DMS79 treated with DMSO at 0.1 percent for 48 hours (cell line): ENCODE results near the gene LRRC4C.

Source experiments
- DNase-seq: peaks from one replicate; lab custom pipeline; 2025; lab: John Stamatoyannopoulos, UW

Gene LRRC4C

DNA sequence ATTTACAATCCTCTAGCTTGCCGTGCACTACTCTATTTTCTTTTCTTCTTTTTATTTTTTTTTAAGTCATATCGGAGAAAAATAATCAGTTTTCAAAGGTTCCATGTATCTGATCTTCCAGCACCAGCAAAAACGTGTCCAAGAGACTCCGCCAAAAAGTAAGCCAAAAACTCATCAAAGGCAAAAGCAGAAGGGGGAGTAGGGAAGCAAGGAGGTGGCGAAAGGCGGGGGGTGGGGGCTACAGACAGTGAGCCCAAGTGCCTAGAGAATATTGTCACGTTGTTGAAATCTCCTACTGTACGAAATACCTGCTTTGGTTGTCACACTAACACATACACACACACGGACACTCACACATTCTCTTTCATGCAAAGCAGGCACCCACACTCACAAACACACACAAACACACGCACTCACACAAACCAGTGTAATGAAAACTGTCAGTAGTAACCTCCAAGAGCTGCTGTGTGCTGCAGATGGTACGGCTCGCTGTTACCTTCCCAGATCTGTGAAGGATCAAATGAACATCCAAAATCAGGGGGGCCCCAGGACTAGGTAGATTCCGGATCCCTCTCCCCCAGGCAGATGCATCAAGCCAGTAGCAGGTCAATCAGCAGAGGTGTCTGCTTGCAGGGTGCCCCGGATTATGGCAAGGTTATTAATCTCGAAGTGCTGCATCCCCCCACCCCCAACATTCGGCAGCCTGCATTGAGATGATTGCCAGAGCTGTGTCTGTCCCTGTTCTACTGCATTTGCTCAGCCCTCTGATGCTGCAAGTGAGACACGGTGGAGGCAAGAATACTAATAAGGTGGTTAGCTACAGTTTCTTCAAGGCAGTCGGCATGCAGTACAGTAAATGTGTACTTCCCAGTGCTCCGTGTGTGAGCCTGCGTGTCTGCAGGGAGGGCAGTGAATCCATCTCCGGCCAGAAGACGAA, at the start of gene LRRC4C:
TSS of gene LRRC4C (minus strand) at position 188 of the 937 bp plus-strand sequence.
- DNase-seq = no peak

- no peak for DNase-seq
These were observed 48.7 kb upstream of the LRRC4C start for GRCh38 chr11:41508121-41508520.

- DNase-seq = no peak
These were observed 40.0 kb upstream of the LRRC4C start for GRCh38 chr11:41499429-41499828.

- no peak for DNase-seq
These were observed 39.3 kb upstream of the LRRC4C start for GRCh38 chr11:41498726-41499125.

DNA sequence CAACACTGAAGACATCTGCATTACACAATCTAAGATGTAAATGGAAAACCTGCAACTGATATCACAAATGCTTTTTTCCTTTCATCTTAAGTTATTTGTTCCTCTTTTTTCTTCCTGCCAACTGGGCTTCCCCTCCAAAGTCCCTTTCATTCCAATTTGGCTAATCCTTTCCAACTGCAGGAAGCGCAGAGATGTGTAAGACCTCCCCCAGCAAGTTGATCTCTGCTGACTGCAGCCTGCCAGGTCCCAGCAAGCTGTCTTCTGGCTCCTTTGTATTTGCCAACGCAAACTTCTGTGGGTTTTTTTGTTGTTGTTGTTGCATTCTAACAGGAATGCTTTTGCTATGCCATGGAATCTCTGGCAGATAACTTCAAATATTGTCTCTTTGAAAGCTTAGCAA, 38.5 kb upstream of the LRRC4C start:
- no peak for DNase-seq

- no peak for DNase-seq
These were observed 35.3 kb upstream of the LRRC4C start for GRCh38 chr11:41494716-41495115.

- no peak for DNase-seq
These were observed 27.0 kb upstream of the LRRC4C start for GRCh38 chr11:41486424-41486823.

- DNase-seq = no peak
These were observed 24.5 kb upstream of the LRRC4C start for GRCh38 chr11:41483956-41484355.

GRCh38 chr11:41479179-41479578, 19.7 kb upstream of the LRRC4C start:
- DNase-seq = no peak

DNA sequence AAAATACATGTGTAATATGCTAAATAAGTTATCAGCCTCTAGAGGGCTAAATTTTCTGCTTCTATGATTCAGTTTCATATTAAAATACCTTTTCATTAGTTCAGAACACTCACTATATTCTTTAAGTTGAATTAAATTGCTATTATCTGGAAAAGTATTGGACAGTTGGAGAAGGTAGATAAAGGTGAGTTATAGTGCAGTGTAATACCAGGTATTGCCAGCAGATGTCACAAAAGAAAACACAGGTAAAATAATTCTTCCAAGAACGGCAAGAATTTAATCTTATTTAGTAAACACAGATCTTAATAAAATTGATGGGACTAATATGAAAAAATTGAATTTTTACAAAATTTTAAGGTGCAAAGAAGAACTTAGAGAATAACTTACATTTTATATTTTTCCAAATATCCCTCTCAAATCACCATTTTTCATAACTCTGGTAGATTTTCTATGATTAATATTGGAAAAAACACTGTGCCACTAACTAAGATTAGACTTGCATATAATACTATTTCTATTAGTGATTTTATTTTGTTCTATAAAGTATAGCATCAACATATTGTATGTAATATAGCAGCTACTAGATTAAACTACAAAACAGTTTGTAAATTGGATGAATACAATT, 1.7 kb upstream of the LRRC4C start:
- no peak for DNase-seq

- no peak for DNase-seq
These were observed 811 bp downstream of the LRRC4C start for GRCh38 chr11:41458641-41459040.

DNA sequence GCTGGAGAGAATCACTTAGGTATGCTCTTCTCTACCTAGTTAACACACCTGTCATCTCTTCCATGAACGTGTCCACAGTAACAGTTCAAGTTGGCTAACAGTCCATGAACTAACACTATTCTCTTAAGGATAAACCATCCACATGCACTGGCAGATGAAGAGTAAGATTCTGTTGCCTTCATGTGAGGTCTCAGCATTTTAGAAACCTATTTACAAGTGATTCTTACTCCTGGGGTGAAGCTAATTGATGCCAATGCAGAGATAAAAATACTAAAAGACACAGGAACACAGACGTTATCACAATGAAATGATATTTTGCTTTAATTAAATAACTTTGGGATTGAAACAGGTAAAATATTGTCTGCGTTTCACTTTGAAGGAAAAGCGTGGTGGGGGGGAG, 1.3 kb downstream of the LRRC4C start:
- DNase-seq = no peak

- no peak for DNase-seq
These were observed 2.0 kb downstream of the LRRC4C start for GRCh38 chr11:41457216-41458014.

GRCh38 chr11:41456269-41456668, 3.2 kb downstream of the LRRC4C start:
- DNase-seq = no peak

DNA sequence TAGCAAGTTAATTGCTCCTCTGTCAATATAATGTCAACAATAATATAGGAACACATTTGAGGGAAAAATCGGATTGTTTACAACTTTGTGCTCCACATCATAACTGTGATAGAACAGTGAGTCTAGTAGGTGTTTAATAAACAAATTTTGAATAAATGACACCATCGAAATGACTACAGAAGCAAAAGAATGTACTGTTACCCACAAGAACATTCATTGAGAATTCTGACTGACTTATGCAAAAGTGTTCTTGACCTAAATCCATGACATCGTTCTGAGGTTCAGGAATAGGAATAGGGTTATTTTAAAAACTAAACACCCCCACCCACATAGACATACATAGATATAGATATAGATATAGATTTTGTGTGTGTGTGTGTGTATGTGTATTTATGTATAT, 8.4 kb downstream of the LRRC4C start:
- no peak for DNase-seq

- DNase-seq = no peak
These were observed 9.9 kb downstream of the LRRC4C start for GRCh38 chr11:41449483-41450050.

DNA sequence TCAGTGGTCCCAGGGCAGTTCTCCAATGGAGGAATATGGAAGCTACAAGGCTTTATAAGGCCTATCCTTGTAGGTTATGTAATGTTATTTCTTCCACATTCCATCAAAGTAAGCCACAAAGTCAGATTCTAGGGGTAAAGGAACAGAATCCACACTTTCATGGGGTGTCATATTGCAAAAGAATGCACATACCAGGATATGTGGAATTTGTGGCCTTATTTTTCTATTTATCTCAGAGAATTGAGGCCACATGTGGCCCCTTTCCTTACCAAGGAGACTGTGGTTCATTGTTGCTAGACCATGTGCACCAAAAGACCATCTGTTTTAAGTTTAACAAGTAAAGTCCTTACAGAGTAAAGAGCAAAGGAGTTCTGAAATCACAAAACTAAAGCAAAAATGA, 12.9 kb downstream of the LRRC4C start:
- DNase-seq = no peak

- no peak for DNase-seq
These were observed 13.3 kb downstream of the LRRC4C start for GRCh38 chr11:41446107-41446506.

GRCh38 chr11:41437006-41437490, 22.4 kb downstream of the LRRC4C start:
- no peak for DNase-seq

- no peak for DNase-seq
These were observed 23.9 kb downstream of the LRRC4C start for GRCh38 chr11:41435531-41435930.

- DNase-seq = no peak
These were observed 27.7 kb downstream of the LRRC4C start for GRCh38 chr11:41431784-41432183.

- DNase-seq = no peak
These were observed 39.6 kb downstream of the LRRC4C start for GRCh38 chr11:41419901-41420300.
